IPS-NIHi7 (cell line): ENCODE data around the gene STAP1.
"Not testable (repeated sequence)": the region's sequence is repeated elsewhere in the genome, so short reads cannot be mapped to it uniquely, and the experiment has no call there.

Source experiments
- DNase-seq: peaks from one replicate; pipeline ENCODE4 v3.0.0; 2012; ENCODE audit warnings: mixed read lengths; ENCODE audit errors: extremely low spot score

The STAP1 gene

DNA sequence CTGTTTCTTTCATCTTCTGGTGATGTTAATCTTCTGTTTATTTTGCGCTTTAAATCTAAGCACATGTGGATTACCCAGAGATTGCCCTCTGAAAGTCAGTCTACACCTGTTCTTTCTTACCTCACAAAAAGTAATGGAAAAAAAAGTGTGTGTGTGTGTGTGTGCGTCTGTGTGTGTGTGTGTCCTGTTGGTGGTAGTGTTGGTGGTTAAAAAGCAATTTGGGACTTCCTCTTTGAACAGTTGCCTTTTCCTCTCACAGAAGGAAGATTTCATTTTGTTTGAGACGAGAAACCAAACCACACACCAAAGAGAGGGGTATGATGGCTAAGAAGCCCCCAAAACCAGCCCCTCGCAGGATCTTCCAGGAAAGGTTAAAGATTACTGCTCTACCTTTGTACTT, at the start of gene STAP1:
TSS of gene STAP1 (plus strand) at position 235 of the 400 bp plus-strand sequence. CDS start at position 318, 83 bp downstream.
- DNase-seq, result no peak

DNA sequence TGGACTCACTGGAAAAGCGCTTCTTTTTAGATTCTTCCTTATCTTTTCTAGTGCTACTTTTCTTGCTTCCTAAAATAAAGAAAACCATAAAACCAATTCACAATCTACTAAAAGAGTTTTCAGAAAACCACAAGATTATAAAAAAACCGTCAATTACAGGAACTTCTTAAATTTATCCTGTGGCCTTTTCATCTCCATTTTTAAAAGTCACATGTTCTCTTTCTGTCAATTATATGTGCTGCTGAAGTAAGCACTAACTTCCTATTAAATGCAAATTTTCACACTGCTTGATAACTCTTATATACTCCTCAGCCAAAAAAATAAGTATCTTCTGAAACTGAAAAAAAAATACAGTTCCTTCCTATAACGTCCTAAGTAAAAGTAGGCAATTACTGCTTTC, 46.0 kb upstream of the STAP1 start:
- no peak for DNase-seq

DNA sequence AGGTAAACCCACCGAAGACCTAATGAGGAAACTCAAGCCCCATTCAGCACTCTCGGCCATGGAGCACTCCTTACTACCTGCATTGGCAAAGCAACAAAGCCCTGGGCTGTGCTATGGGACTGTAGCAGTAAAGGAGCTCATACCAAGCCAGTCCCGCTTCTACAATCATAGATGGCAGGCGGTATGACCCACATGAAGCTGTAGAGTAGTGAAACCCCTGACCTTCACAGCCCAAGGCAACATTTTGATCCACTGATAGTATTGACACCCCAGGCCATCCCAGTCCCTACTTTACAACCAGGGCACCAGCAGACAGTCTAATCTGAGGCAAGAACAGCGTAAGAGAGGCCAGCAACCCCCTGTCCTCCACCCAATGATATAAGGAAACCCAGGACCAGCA, 38.4 kb upstream of the STAP1 start:
- DNase-seq, result no peak

DNA sequence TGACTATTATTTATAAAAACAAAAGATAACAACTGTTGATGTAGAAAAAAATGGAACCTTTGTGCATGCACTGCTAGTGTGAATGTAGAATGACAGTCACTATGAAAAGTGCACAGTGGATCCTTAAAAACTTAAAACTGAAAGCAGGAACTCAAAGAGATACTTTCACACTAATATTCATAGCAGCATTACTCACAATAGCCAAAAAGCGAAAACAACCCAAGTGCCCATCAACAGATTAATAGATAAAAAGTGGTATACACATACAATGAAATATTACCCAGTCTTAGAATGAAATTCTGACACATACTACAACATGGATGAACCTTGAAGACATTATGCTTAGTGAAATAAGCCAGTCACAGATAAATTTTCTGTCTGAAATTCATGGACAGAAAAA, 37.0 kb upstream of the STAP1 start:
- DNase-seq, result no peak

DNA sequence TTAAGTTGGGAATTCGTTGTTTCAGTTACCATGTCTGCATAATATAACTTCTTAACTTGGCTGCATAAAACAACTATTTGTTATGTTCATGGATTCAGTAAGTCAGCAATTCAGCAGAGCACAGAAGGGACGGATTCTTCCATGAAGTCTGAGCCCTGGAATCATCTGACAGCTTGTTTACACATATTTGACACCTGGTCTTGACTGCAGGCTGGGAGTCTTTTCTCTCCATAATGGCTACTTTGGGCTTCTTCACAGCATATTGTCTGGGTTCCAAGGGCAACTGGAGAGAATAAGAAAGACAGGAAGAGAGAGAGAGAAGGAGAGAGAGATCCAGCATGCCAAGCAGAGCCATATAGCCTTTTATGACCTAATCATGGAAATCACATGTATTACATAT, 36.3 kb upstream of the STAP1 start:
- no peak for DNase-seq

DNA sequence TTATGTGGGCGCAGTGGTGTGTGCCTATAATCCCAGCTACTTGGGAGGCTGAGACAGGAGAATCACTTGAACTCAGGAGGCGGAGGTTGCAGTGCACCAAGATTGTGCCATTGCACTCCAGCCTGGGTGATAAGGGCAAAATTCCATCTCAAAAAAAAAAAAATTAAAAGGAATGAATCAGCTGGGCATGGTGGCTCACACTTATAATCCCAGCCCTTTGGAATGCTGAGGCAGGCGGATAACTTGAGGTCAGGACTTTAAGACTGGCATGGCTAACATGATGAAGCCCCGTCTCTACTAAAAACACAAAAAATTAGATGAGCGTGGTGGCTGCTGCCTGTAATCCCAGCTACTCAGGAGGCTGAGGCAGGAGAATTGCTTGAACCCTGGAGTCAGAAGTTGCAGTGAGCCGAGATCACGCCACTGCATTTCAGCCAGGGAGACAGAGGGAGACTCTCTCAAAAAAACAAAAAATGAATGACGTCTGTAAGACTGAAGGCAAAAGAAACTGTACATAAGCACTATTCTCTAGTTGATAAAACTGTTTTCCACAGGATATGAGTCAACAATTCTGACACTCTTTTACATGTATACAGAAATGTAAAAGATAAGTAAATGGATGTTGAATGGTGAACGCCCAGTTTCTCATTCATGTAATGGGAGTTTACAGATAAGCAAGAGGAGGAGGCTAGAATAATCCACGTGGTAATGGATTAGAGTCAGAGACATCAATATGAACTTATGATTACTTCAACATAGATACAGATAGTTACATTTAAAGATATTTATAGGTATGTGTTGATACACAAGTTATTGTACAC, 35.5 kb upstream of the STAP1 start:
- DNase-seq, result no peak

DNA sequence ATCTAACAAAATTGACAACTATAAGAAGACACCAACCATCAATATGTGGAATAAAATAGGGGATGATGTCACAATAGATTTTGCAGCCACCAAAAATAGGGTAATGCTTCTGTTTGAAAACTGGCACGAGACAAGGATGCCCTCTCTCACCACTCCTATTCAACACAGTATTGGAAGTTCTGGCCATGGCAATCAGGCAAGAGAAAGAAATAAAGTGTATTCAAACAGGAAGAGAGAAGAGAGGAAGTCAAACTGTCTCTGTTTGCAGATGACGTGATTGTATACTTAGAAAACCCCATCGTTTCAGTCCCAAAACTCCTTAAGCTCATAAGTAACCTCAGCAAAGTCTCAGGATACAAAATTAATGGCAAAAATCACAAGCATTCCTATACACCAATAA, 34.4 kb upstream of the STAP1 start:
- DNase-seq, result not testable (repeated sequence)

DNA sequence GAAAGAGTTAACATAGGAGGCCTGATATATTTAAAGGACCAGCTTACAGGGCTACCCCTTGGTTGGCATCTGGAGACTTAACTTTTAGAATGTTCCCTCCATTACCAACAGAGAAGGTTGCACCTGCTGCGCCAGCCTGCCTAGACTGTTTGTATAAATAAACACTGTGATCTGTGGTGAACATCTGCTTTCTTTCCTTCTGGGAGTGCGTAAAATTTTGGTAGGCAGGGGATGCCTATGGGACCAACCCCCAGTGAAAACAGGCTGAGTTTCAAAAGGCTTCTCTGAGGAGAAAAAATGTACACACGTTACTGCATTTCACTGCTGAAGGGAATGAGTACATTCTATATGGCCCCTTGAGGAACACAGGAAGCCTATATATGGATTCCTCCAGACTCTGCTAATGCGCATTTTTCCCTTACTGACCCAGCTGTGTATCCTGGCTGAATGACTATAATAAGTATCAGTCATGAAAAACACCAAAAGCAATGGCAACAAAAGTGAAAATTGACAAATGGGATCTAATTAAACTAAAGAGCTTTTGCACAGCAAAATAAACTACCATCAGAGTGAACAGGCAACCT, 27.1 kb upstream of the STAP1 start:
- no peak for DNase-seq

DNA sequence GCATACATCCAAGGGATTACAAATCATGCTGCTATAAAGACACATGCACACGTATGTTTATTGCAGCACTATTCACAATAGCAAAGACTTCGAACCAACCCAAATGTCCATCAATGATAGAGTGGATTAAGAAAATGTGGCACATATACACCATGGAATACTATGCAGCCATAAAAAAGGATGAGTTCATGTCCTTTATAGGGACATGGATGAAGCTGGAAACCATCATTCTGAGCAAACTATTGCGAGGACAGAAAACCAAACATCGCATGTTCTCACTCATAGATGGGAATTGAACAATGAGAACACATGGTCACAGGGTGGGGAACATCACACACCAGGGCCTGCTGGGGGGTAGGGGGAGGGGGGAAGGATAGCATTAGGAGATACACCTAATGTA, 26.1 kb upstream of the STAP1 start:
- DNase-seq, result not testable (repeated sequence)

GRCh38 chr4:67533112-67533511, 25.4 kb upstream of the STAP1 start:
- DNase-seq, result no peak

DNA sequence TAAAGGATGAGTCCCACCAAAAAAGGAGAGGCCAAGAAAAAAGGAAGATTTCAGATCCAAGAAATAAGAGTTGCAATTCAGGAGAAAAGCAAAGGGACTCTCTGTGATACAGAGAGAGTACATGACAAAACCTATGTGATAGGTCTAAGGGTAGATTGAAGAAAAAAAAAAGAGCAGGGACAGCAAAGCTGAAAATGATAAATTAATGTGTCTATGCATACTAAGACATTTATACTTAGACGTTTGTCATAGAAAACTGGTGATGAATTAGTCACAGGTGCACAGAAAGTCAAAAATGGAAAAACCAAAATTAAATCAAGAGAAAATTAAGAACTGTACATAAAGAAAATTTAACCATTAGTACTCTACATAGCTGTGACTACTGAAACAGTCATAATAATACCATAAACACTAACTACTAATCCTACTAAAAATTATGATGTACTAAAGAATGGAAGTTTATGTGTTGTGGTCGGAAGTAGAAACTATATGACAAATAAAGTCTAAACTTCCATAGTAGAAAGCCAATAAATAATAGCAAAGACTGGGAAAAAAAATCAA, 23.2 kb upstream of the STAP1 start:
- no peak for DNase-seq

GRCh38 chr4:67539830-67540229, 18.7 kb upstream of the STAP1 start:
- no peak for DNase-seq

- DNase-seq, result no peak
Observed at GRCh38 chr4:67542076-67542475, 16.5 kb upstream of the STAP1 start.

GRCh38 chr4:67545199-67546003, 13.1 kb upstream of the STAP1 start, which contains the start of gene CENPC:
CENPC (minus strand) TSS chr4:67545503; CDS start chr4:67545355, 148 bp downstream.
- DNase-seq, result peak; percentile 97

DNA sequence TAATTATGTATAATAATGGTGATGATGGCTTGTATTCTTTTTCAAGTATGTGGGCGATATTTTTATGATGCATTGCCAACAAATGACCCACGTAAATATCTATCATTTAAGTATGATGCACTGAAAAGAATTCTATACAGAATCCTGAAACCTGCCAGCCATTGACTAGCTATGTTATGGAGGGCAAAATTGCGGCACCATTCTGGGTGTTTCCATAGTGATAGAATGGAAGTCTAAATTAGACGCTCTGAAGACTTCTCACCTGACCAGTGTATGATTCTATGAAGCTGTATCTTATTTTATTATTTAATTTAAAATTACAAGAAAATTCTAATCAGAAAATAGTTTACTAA, 12.5 kb upstream of the STAP1 start:
- no peak for DNase-seq

- DNase-seq, result no peak
Observed at GRCh38 chr4:67546971-67547370, 11.6 kb upstream of the STAP1 start.

- DNase-seq, result no peak
Observed at GRCh38 chr4:67549123-67549522, 9.4 kb upstream of the STAP1 start.

- no peak for DNase-seq
Observed at GRCh38 chr4:67550451-67550850, 8.1 kb upstream of the STAP1 start.

- DNase-seq, result no peak
Observed at GRCh38 chr4:67550857-67551256, 7.7 kb upstream of the STAP1 start.

GRCh38 chr4:67552146-67552792, 6.3 kb upstream of the STAP1 start:
- not testable (repeated sequence) for DNase-seq

- no peak for DNase-seq
Observed at GRCh38 chr4:67554096-67554495, 4.4 kb upstream of the STAP1 start.

DNA sequence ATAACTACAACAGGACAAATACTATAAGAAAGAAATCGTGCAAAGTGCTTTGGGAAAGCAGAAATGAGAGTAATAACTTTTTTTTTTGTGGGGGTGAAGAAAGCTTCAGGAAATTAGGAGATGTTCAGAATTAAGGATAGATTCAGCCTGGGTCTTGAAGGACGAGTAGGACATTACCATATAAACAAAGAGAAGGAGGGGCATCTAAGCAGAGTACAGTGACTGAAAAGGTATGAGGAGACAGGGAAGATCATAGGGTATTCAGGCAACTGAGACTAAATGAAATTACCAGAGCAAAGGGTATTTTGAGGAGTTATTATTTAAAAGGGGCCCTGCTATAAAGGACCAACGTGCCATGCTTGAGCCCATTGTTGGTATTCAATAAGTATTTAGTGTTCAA, 3.1 kb upstream of the STAP1 start:
- DNase-seq, result no peak
